Naive B cell (primary cell): ENCODE data around the gene LRPPRC. TPM values are rescaled to one million over a fixed set of nuclear protein-coding genes. Genes with fewer than 3 reads are reported as not detected.

Source experiments
- ATAC-seq, 2 donors: fragments of 150-1000 bp; cut with Tn5 transposase; 2 replicates each; pipeline ENCODE4 v1.10.0; 2021; ENCODE audit warnings: low read depth in 2 of 2, mild to moderate bottlenecking in 2 of 2, moderate library complexity in 2 of 2
- DNase-seq: peaks from one replicate; pipeline ENCODE4 v3.0.0; 2022
- H3K27ac Mint-ChIP-seq, 6 donors: one replicate each; pipeline ENCODE4 v1.8.0; 2020 to 2022; ENCODE audit warnings: mild to moderate bottlenecking in 6 of 6, mixed read lengths in 6 of 6, moderate library complexity in 5 of 6, inconsistent platforms in 2 of 6
- H3K27me3 Mint-ChIP-seq, 3 donors: one replicate each; pipeline ENCODE4 v1.8.0; 2021 to 2022; ENCODE audit warnings: mixed read lengths in 3 of 3, mild to moderate bottlenecking in 1 of 3
- H3K36me3 Mint-ChIP-seq, 2 donors: one replicate each; pipeline ENCODE4 v1.8.0; 2020 to 2022; ENCODE audit warnings: mixed read lengths in 2 of 2, inconsistent platforms in 1 of 2, mild to moderate bottlenecking in 1 of 2
- H3K4me1 Mint-ChIP-seq, 3 donors: one replicate each; pipeline ENCODE4 v1.8.0; 2020 to 2022; ENCODE audit warnings: mixed read lengths in 3 of 3, inconsistent platforms in 1 of 3, mild to moderate bottlenecking in 1 of 3, moderate library complexity in 1 of 3
- H3K4me3 Mint-ChIP-seq, 8 donors: one replicate each; pipeline ENCODE4 v1.8.0; 2020 to 2022; ENCODE audit warnings: mild to moderate bottlenecking in 8 of 8, mixed read lengths in 8 of 8, moderate library complexity in 8 of 8, inconsistent platforms in 2 of 8
- H3K9me3 Mint-ChIP-seq, 7 donors: one replicate each; pipeline ENCODE4 v1.8.0; 2020 to 2022; ENCODE audit warnings: mixed read lengths in 7 of 7, mild to moderate bottlenecking in 5 of 7, inconsistent platforms in 2 of 7, moderate library complexity in 1 of 7
- polyA plus RNA-seq, 6 donors: library from polyadenylated mRNA; unstranded; fragments of 300-500 nt; fragmentation: Illumina TruSeq; gene quantifications; one replicate each; pipeline ENCODE4 v1.2.3, GENCODE V29; 2021; ENCODE audit warnings: low read depth in 6 of 6

Gene LRPPRC
- polyA plus RNA-seq, 6 donors from 2014 or later = 32.2 to 49.4 (median 45.5) TPM

GRCh38 chr2:43853141-43854081, 142.4 kb downstream of the LRPPRC start:
- H3K36me3 Mint-ChIP-seq = no peaks in the 10 kb centered on the region
- DNase-seq (no peak), ATAC-seq (no peak)
- peaks cover 2 to 61% (median 61%) of the 10 kb centered on the region in 3 donors for H3K27me3 Mint-ChIP-seq
- peaks cover 0 to 1% (median 0%) of the 10 kb centered on the region in 3 donors for H3K4me1 Mint-ChIP-seq
- H3K27ac Mint-ChIP-seq = peak overlapping the region in 1 of 6 donors; percentile 75
- peaks cover 0 to 7% (median 0%) of the 10 kb centered on the region in 7 donors for H3K9me3 Mint-ChIP-seq
- peak overlapping the region in 1 of 8 donors; percentile 66 for H3K4me3 Mint-ChIP-seq

- Mint-ChIP-seq H3K27me3 (peaks cover 0 to 50% (median 49%) of the 10 kb centered on the region in 3 donors), H3K4me3 (no peak overlapping the region), H3K4me1 (peaks cover 0 to 7% (median 0%) of the 10 kb centered on the region in 3 donors), H3K36me3 (no peaks in the 10 kb centered on the region), H3K9me3 (peaks cover 0 to 5% (median 0%) of the 10 kb centered on the region in 7 donors), H3K27ac (no peak overlapping the region)
- ATAC-seq (no peak), DNase-seq (no peak)
Measured at GRCh38 chr2:43852196-43852730, 143.5 kb downstream of the LRPPRC start.

GRCh38 chr2:43851011-43851980, 144.5 kb downstream of the LRPPRC start:
- Mint-ChIP-seq H3K9me3 (no peaks in the 10 kb centered on the region), H3K4me3 (no peak overlapping the region), H3K4me1 (peaks cover 0 to 7% (median 0%) of the 10 kb centered on the region in 3 donors), H3K27ac (peak overlapping the region in 3 of 6 donors; percentile 53 to 80 (median 77)), H3K27me3 (peaks cover 0 to 40% (median 40%) of the 10 kb centered on the region in 3 donors), H3K36me3 (no peaks in the 10 kb centered on the region)
- no peak for ATAC-seq
- no peak for DNase-seq

GRCh38 chr2:43848214-43848613, 147.6 kb downstream of the LRPPRC start:
- H3K27me3 Mint-ChIP-seq = peaks cover 0 to 17% (median 14%) of the 10 kb centered on the region in 3 donors
- DNase-seq (no peak), ATAC-seq (peak in 1 of 2 donors; percentile 39)
- no peak overlapping the region for H3K4me3 Mint-ChIP-seq
- peak overlapping the region in 1 of 6 donors; percentile 79 for H3K27ac Mint-ChIP-seq
- peaks cover 0 to 7% (median 0%) of the 10 kb centered on the region in 3 donors for H3K4me1 Mint-ChIP-seq
- H3K9me3 Mint-ChIP-seq = no peaks in the 10 kb centered on the region
- H3K36me3 Mint-ChIP-seq = no peaks in the 10 kb centered on the region

GRCh38 chr2:43846140-43846793, 149.5 kb downstream of the LRPPRC start:
- H3K27ac Mint-ChIP-seq = peak overlapping the region in 2 of 6 donors; percentile 20 to 69
- H3K4me1 Mint-ChIP-seq = peaks cover 0 to 7% (median 0%) of the 10 kb centered on the region in 3 donors
- DNase-seq (no peak), ATAC-seq (no peak)
- no peaks in the 10 kb centered on the region for H3K36me3 Mint-ChIP-seq
- no peaks in the 10 kb centered on the region for H3K9me3 Mint-ChIP-seq
- H3K4me3 Mint-ChIP-seq = no peak overlapping the region
- H3K27me3 Mint-ChIP-seq = peaks cover 0 to 6% (median 5%) of the 10 kb centered on the region in 3 donors

GRCh38 chr2:43845181-43845580, 150.6 kb downstream of the LRPPRC start:
- Mint-ChIP-seq H3K36me3 (no peaks in the 10 kb centered on the region), H3K4me1 (peaks cover 0 to 7% (median 0%) of the 10 kb centered on the region in 3 donors), H3K27me3 (peaks cover 0 to 2% (median under 1%) of the 10 kb centered on the region in 3 donors), H3K9me3 (no peaks in the 10 kb centered on the region), H3K4me3 (no peak overlapping the region), H3K27ac (no peak overlapping the region)
- ATAC-seq (no peak), DNase-seq (no peak)

- no peaks in the 10 kb centered on the region for H3K4me1 Mint-ChIP-seq
- H3K27ac Mint-ChIP-seq = no peak overlapping the region
- DNase-seq (no peak), ATAC-seq (no peak)
- H3K9me3 Mint-ChIP-seq = no peaks in the 10 kb centered on the region
- H3K4me3 Mint-ChIP-seq = no peak overlapping the region
- no peaks in the 10 kb centered on the region for H3K36me3 Mint-ChIP-seq
- H3K27me3 Mint-ChIP-seq = peaks cover 0 to 8% (median 7%) of the 10 kb centered on the region in 3 donors
Measured at GRCh38 chr2:43842866-43843226, 152.9 kb downstream of the LRPPRC start.

- DNase-seq = no peak
- Mint-ChIP-seq H3K4me1 (no peaks in the 10 kb centered on the region), H3K36me3 (no peaks in the 10 kb centered on the region), H3K4me3 (no peak overlapping the region), H3K9me3 (no peaks in the 10 kb centered on the region), H3K27me3 (peaks cover 0 to 8% (median 7%) of the 10 kb centered on the region in 3 donors), H3K27ac (no peak overlapping the region)
- no peak for ATAC-seq
Measured at GRCh38 chr2:43841949-43842865, 153.6 kb downstream of the LRPPRC start.

GRCh38 chr2:43840965-43841364, 154.8 kb downstream of the LRPPRC start:
- Mint-ChIP-seq H3K27ac (no peak overlapping the region), H3K9me3 (no peaks in the 10 kb centered on the region), H3K27me3 (peaks cover 0 to 8% (median 7%) of the 10 kb centered on the region in 3 donors), H3K4me1 (no peaks in the 10 kb centered on the region), H3K36me3 (no peaks in the 10 kb centered on the region), H3K4me3 (no peak overlapping the region)
- DNase-seq = no peak
- no peak for ATAC-seq

- Mint-ChIP-seq H3K4me3 (peak overlapping the region in 1 of 8 donors; percentile 71), H3K36me3 (no peaks in the 10 kb centered on the region), H3K27me3 (peaks cover 0 to 13% (median 8%) of the 10 kb centered on the region in 3 donors), H3K27ac (no peak overlapping the region), H3K9me3 (no peaks in the 10 kb centered on the region), H3K4me1 (no peaks in the 10 kb centered on the region)
- no peak for ATAC-seq
- no peak for DNase-seq
Measured at GRCh38 chr2:43839776-43840564, 155.8 kb downstream of the LRPPRC start.

GRCh38 chr2:43838560-43839267, 157.1 kb downstream of the LRPPRC start, which contains the start of the genes ABCG5 and ABCG8:
Gene ABCG5, minus strand, starts transcription at chr2:43838839. Its CDS starts 160 bp downstream, at chr2:43838679.
Gene ABCG8, plus strand, starts transcription at chr2:43838971. Its CDS starts 83 bp downstream, at chr2:43839054.
- no peaks in the 10 kb centered on the region for H3K4me1 Mint-ChIP-seq
- H3K27ac Mint-ChIP-seq = no peak within 1 kb of the TSS
- H3K36me3 Mint-ChIP-seq = no peaks in the 10 kb centered on the region
- no peaks in the 10 kb centered on the region for H3K9me3 Mint-ChIP-seq
- H3K27me3 Mint-ChIP-seq = peaks cover 0 to 13% (median 8%) of the 10 kb centered on the region in 3 donors
- DNase-seq = no peak
- H3K4me3 Mint-ChIP-seq = peak within 1 kb of the TSS in 2 of 8 donors; percentile 52 to 71
- ATAC-seq = no peak
